HUDEP-2 (cell line): ENCODE data around the gene OR10J5.
"Not testable (repeated sequence)": the region's sequence is repeated elsewhere in the genome, so short reads cannot be mapped to it uniquely, and the experiment has no call there.

Experiments used
- DNase-seq, 76 experiments: peaks; one replicate each; lab custom pipeline; 2025; ENCODE audit not compliant: unreplicated experiment in 76 of 76; lab: John Stamatoyannopoulos, UW

OR10J5 gene

GRCh38 chr1:159535907-159536306 lies at the start of gene OR10J5:
Gene OR10J5 (minus strand): TSS chr1:159536007. CDS start chr1:159536007, 0 bp downstream.
- no peak for DNase-seq

- no peak for DNase-seq
Observed at GRCh38 chr1:159584536-159584935, 48.7 kb upstream of the OR10J5 start.

DNA sequence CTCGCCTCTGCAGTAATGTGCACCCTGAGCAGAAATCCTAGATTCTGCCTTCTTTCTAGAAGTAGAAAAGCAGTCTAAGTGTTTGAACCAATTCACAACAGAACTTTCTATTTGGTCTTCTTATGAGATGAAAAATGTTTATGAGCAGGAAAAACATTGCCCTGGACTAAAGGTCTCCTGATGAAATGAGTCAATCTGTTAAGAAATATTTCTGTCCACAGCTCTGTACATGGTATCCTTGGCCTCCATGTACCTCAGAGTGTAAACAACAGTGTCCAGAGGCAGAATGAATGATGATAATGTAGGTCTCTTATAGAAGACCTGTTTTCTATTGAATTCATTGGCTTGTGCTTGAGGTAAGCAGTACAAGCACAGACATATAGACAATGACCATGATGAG lies 45.6 kb upstream of the OR10J5 start:
- no peak for DNase-seq

- no peak for DNase-seq
Observed at GRCh38 chr1:159580340-159580739, 44.5 kb upstream of the OR10J5 start.

DNA sequence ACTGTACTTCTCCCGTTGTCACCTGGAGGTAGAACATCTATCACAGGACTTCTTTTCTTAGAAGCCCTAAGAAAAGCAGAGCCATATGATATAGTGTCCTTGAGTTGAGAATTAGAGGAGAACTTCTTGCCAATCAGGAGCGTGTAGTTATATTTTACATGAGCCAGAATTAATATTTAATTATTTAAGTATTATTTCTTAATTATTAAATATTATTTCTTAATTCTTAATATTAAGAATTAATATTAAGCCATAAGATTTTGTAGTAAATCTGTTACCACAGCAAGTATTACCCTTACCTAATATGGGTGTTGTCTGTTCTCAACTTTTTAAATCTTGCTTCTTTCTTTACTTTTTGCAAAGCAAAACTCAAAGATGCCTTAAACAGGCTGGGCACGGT lies 41.6 kb upstream of the OR10J5 start:
- DNase-seq: no peak

- no peak for DNase-seq
Observed at GRCh38 chr1:159562680-159563079, 26.9 kb upstream of the OR10J5 start.

DNA sequence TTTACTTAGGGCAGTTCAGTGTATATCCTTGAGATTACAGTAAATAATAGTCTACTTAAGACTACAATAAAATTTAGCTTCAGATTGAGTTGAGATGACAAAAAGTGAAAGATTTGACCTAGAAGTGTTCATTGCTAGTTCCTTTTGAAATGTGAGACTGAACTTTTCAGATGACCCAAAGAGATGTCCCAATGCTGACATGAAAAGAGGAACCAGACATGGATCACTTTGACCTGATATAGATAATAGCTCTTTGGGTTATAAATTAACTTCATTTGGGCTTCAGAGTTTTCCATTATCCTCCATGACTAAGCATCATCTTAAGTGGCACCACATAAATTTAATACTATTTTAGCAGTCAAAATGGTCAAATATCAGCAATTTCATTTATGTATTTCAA lies 25.7 kb upstream of the OR10J5 start:
- no peak for DNase-seq

DNA sequence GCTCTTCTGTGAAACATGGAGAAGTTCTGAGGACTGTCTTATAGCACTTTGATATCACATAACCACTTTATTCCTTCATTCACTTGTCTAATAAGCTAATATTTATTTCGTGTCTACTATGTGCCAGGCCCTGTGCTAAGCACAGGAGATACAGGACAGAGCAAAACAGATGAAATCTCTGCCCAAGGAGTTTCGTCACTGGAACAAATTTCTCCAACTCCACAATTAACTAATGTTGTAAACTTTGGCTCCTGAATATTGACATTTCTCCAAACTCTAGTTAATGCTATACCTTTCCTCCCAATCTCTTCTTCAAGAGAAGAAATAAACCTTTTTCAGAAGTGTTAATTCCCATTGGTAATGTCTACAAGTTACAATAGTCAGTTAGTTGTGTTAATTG lies 24.8 kb upstream of the OR10J5 start:
- no peak for DNase-seq

DNA sequence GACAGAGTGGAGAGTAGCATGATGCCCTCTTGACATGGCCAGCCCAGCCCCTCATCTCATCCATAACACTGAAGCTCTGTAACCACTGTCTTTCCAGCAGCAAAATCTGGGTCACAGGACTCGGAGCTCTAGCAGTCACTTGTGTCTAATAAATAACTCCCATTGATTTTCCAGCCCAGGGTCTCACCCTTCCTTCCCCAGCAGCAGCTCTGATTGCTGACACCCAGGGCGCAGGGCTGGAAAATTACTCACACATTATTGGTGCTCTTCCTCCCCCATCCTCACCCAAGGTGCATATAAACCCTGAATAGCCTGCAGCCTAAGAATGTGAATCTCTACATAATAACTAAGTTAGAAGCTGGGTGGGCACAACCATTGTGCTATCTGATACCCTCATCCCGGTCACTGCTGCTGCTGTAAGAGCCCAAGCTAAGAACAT lies 21.1 kb upstream of the OR10J5 start:
- DNase-seq: no peak

DNA sequence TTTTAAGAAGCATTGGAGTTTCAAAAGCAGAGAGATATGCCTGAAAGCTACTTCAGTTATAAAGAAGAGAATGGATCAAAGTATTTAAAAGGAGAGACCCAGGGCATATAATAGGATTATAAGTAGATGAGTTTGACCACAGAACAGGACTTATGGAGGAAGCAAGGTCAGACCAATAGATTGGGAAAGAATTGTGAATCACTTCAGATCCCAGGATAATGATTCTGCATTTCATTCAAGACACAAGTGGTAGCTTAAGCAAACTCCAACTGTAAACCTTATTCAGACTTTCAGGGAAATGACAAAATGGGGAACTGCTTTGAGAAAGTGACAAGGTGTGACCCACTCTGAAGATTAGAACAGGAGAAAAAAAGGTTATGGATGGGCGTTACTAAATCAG lies 18.9 kb upstream of the OR10J5 start:
- no peak for DNase-seq

GRCh38 chr1:159554261-159554660 lies 18.5 kb upstream of the OR10J5 start:
- no peak for DNase-seq

DNA sequence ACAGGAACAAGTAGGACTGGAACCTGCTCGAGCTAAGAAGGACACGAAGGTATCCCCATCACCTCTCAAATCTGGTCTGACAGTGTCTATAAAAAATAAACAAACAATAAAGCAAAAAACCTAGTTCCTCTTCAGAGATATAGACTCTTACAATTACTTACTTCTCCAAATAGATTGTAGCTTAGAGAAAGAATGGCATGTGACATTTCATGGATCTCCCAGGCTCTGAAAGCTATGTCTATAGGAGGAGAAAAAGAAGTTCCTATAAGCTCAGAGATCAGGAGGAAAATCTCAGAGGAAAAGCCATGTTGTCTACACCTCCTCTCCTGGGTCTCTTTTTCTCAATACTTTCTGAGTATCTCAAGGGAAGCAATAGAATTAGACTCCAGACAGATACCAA lies 12.3 kb upstream of the OR10J5 start:
- DNase-seq: no peak

- no peak for DNase-seq
Observed at GRCh38 chr1:159532922-159533321, 2.9 kb downstream of the OR10J5 start.

- DNase-seq: not testable (repeated sequence)
Observed at GRCh38 chr1:159524792-159525191, 11.0 kb downstream of the OR10J5 start.

DNA sequence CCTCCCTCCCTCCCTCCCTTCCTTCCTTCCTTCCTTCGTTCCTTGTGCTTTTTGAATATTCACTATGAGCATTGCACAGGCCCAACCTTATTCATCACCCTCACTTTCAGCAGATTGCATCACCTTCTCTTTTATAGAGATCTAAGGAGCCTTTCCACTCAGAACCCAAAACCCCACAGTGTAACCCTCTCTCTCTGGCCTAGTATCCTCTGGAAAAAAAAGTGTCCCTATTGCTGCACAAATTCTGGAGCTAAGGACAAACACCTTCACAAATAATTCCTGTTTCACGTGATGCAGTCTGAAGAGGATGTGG lies 25.6 kb downstream of the OR10J5 start:
- no peak for DNase-seq

- no peak for DNase-seq
Observed at GRCh38 chr1:159509440-159510228, 26.2 kb downstream of the OR10J5 start.

GRCh38 chr1:159508951-159509350 lies 26.9 kb downstream of the OR10J5 start:
- DNase-seq: no peak

DNA sequence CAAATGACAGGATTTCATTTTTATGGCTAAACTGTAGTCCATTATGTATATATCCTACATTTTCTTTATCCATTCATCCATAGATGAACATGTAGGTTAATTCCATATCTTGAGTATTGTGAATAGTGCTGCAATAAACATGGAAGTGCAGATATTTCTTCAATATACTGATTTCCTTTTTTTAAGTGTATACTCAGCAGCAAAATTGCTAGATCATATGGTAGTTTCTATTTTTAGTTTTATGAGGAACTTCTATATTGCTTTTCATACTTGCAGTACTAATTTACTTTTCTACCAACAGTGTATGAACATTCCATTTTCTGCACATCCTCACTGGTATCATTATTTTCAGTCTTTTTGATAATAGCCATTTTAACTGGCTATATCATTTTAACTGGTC lies 30.1 kb downstream of the OR10J5 start:
- DNase-seq: no peak

DNA sequence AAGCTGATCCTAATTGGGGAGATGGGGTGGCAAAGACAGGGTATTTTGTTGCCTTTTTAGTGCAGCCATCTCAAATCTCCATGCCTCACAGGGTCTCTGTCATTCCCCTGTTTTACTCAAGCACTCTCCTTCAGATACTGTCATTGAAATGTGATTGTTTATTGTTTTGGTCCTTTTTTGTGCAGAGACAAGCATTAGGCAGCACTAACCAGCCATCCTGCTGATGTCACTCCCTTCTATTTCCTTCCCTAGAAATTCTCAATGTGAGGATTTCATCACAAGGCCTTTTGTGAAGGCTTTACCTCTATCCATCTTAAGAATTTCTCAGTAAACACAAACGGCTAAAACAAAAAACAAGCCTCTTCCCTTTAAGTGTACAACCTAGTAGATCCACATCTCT lies 34.7 kb downstream of the OR10J5 start:
- DNase-seq: no peak

- not testable (repeated sequence) for DNase-seq
Observed at GRCh38 chr1:159494513-159495210, 41.1 kb downstream of the OR10J5 start.

DNA sequence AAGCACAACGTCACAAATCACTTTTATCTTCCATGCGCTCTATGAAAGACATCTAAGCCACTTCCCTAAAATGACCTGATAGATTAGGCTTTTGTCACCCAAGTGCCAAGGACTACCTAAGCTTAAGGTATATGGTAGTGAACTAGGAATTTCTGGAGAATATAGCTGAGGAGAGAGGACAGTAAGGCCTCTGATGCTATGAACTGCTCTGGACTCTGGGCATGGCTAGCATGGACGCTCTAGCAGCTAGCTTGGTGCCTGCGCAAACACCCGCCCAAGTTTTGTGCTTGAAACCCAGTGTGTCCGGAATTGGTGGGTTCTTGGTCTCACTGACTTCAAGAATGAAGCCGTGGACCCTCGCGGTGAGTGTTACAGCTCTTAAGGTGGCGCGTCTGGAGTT lies 42.5 kb downstream of the OR10J5 start:
- DNase-seq: no peak

DNA sequence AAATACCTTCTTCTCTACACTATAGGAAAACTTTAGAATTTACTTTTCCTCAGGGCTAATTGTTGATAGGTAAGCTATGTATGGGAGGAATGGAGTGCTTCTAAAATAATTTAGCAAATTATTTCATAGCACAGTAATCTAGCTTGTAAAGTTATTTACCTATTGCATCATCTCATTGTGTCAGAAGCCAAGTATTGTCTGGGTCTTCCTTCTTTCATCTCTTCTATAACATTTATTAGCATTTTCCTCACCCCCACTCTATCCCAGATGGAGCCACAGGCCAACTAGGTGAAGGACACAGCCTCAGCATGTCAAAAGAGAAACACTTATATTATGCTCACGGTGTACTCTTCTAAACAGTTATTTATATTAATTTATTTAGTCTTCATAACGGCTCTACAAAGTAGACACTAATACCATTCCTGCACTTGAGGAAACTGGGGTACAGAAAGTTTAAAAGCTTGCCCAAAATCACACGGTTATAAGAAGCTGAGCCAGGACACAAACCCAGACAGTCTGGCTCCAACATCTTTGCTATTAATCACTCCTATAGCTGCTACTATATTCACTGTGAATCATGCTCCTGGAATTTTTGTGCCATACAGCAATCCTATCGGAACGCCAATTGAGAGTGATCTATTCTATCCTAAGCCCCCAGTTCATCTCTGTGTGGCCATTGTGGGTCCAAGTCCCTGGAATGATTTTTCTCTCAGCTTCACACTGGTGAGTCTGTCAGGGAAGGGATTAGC lies 43.1 kb downstream of the OR10J5 start:
- no peak for DNase-seq
